WTC11 (cell line): ENCODE data around the gene GABBR2. TPM values are rescaled to one million over a fixed set of nuclear protein-coding genes. Genes with fewer than 3 reads are reported as not detected.

Experiments
- ATAC-seq: fragments of 200-7000 bp; cut with Tn5 transposase; 2 replicates; pipeline ENCODE4 v1.10.0; 2021; ENCODE audit warnings: mild to moderate bottlenecking, moderate library complexity
- CTCF ChIA-PET: fragments of 300-600 bp; sonication (Branson Sonifier 250); formaldehyde crosslinking; loops from one replicate; lab custom pipeline; 2021; ENCODE audit warnings: antibody characterized with exemption; lab: Charles Lee
- POLR2A ChIA-PET: fragments of 350-600 bp; sonication (Branson Sonifier 250); formaldehyde crosslinking; loops from one replicate; lab custom pipeline; 2021; ENCODE audit warnings: antibody characterized with exemption; lab: Charles Lee
- DNase-seq: peaks from one replicate; pipeline ENCODE4 v3.0.0; 2021; ENCODE audit warnings: low spot score
- H3K27ac Mint-ChIP-seq: 2 replicates; pipeline ENCODE4 v1.8.0; 2021; ENCODE audit warnings: mixed read lengths
- H3K27me3 Mint-ChIP-seq: 2 replicates; pipeline ENCODE4 v1.8.0; 2021; ENCODE audit warnings: low read depth, mild to moderate bottlenecking, moderate library complexity, mixed read lengths
- H3K36me3 Mint-ChIP-seq: 2 replicates; pipeline ENCODE4 v1.8.0; 2021; ENCODE audit warnings: mixed read lengths
- H3K4me1 Mint-ChIP-seq: 2 replicates; pipeline ENCODE4 v1.8.0; 2022; ENCODE audit warnings: mixed read lengths
- H3K4me3 Mint-ChIP-seq: 2 replicates; pipeline ENCODE4 v1.8.0; 2021; ENCODE audit warnings: mild to moderate bottlenecking, moderate library complexity, mixed read lengths
- H3K9me3 Mint-ChIP-seq: 2 replicates; pipeline ENCODE4 v1.8.0; 2021; ENCODE audit warnings: mixed read lengths
- EMX1 ChIP-seq: fragments of 250-450 bp; sonication (Bioruptor Pico); IDR thresholded peaks from 2 replicates; pipeline ENCODE4 v1.8.0; 2021; ENCODE audit warnings: mild to moderate bottlenecking
- GTF2I ChIP-seq: fragments of 250-450 bp; sonication (Bioruptor Pico); conservative IDR thresholded peaks from 2 replicates; pipeline ENCODE4 v1.4.0; 2021; ENCODE audit warnings: mild to moderate bottlenecking
- ZBTB21 ChIP-seq: sonication (generic); formaldehyde crosslinking; IDR thresholded peaks from 2 replicates; pipeline ENCODE4 v1.8.1; 2023; ENCODE audit warnings: mild to moderate bottlenecking, missing genetic modification reagents, borderline replicate concordance
- ZNF317 ChIP-seq: sonication (generic); formaldehyde crosslinking; IDR thresholded peaks from 2 replicates; pipeline ENCODE4 v1.8.1; 2023; ENCODE audit warnings: low read depth, mild to moderate bottlenecking, moderate library complexity, missing genetic modification reagents, borderline replicate concordance
- total RNA-seq: library from RNA; stranded (reverse); gene quantifications from 3 replicates; pipeline ENCODE4 v1.2.3, GENCODE V29; 2021
- TF ChIP-seq, protein P1 (sequence below): sonication (generic); formaldehyde crosslinking; IDR thresholded peaks from 2 replicates; pipeline ENCODE4 v1.8.1; 2023; ENCODE audit warnings: mild to moderate bottlenecking, missing genetic modification reagents, moderate library complexity
- TF ChIP-seq, protein P2 (sequence below): fragments of 250-450 bp; sonication (Bioruptor Pico); IDR thresholded peaks from 2 replicates; pipeline ENCODE4 v1.9.0; 2021; ENCODE audit warnings: mild to moderate bottlenecking
- TF ChIP-seq, protein P3 (sequence below): sonication (generic); formaldehyde crosslinking; IDR thresholded peaks from 2 replicates; pipeline ENCODE4 v1.8.1; 2022; ENCODE audit warnings: low read depth, missing genetic modification reagents, borderline replicate concordance
- TF ChIP-seq, protein P4 (sequence below): sonication (generic); formaldehyde crosslinking; IDR thresholded peaks from 2 replicates; pipeline ENCODE4 v1.8.0; 2023; ENCODE audit warnings: mild to moderate bottlenecking, missing genetic modification reagents
- TF ChIP-seq, protein P5 (sequence below): fragments of 200-600 bp; IDR thresholded peaks from 2 replicates; pipeline ENCODE4 v1.8.0; 2022; ENCODE audit warnings: antibody characterized with exemption
- TF ChIP-seq, protein P6 (sequence below): fragments of 250-450 bp; sonication (Bioruptor Pico); IDR thresholded peaks from 2 replicates; pipeline ENCODE4 v1.9.0; 2021; ENCODE audit warnings: mild to moderate bottlenecking, borderline replicate concordance

Gene GABBR2
- total RNA-seq, 1 experiment from 2014 or later = 0.92 TPM

DNA sequence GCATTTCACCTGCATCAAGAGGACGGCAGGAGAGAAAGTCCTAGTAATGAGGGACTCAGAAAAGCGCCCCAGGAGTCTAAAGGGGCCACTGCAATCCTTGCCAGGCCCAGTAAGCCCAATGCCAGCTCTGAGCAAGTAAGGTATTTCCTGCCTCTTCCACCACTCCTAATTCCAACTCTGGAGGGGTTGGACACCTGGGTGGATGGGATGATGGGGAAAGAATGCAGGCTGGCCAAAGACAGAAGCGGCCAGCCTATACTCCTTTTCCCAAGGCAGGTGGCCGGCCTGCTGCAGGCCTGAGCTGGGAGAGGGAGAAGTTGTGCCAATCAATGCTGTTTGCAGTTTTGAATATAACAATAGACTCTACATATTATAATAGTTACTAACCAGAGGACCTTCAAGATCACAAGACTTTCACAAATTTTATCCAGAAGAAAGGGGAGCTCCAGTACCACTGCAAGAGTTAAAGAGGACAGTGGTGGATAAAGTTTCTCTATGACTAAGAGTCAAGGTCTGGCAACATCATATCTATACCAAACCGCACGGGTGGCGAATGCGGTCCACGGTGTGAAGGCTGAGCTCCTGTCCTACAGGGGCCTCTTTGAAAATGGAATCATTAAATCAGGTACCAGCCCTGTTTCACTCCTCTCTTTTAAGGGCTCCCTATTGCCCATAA, 338.3 kb downstream of the GABBR2 start:
- Mint-ChIP-seq H3K27me3 (no peaks in the 10 kb centered on the region; the same call in 1 of the 2 replicates), H3K36me3 (peaks cover 8% of the 10 kb centered on the region), H3K4me3 (no peak overlapping the region), H3K4me1 (peaks cover 6% of the 10 kb centered on the region), H3K27ac (no peak overlapping the region), H3K9me3 (peaks cover 18% of the 10 kb centered on the region)
- ATAC-seq (no peak), DNase-seq (no peak)
- ChIA-PET CTCF (no interaction called here), POLR2A (no interaction called here)
- TF ChIP-seq ZNF317 (CRISPR knock-in tag) = no peak
- TF ChIP-seq, protein P1, sequence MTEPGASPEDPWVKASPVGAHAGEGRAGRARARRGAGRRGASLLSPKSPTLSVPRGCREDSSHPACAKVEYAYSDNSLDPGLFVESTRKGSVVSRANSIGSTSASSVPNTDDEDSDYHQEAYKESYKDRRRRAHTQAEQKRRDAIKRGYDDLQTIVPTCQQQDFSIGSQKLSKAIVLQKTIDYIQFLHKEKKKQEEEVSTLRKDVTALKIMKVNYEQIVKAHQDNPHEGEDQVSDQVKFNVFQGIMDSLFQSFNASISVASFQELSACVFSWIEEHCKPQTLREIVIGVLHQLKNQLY (CRISPR knock-in tag) = no peak
- TF ChIP-seq, protein P2, sequence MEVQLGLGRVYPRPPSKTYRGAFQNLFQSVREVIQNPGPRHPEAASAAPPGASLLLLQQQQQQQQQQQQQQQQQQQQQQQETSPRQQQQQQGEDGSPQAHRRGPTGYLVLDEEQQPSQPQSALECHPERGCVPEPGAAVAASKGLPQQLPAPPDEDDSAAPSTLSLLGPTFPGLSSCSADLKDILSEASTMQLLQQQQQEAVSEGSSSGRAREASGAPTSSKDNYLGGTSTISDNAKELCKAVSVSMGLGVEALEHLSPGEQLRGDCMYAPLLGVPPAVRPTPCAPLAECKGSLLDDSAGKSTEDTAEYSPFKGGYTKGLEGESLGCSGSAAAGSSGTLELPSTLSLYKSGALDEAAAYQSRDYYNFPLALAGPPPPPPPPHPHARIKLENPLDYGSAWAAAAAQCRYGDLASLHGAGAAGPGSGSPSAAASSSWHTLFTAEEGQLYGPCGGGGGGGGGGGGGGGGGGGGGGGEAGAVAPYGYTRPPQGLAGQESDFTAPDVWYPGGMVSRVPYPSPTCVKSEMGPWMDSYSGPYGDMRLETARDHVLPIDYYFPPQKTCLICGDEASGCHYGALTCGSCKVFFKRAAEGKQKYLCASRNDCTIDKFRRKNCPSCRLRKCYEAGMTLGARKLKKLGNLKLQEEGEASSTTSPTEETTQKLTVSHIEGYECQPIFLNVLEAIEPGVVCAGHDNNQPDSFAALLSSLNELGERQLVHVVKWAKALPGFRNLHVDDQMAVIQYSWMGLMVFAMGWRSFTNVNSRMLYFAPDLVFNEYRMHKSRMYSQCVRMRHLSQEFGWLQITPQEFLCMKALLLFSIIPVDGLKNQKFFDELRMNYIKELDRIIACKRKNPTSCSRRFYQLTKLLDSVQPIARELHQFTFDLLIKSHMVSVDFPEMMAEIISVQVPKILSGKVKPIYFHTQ = no peak
- no peak for TF ChIP-seq ZBTB21
- TF ChIP-seq GTF2I (CRISPR knock-in tag) = no peak
- TF ChIP-seq, protein P3, sequence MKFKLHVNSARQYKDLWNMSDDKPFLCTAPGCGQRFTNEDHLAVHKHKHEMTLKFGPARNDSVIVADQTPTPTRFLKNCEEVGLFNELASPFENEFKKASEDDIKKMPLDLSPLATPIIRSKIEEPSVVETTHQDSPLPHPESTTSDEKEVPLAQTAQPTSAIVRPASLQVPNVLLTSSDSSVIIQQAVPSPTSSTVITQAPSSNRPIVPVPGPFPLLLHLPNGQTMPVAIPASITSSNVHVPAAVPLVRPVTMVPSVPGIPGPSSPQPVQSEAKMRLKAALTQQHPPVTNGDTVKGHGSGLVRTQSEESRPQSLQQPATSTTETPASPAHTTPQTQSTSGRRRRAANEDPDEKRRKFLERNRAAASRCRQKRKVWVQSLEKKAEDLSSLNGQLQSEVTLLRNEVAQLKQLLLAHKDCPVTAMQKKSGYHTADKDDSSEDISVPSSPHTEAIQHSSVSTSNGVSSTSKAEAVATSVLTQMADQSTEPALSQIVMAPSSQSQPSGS = no peak
- TF ChIP-seq, protein P4, sequence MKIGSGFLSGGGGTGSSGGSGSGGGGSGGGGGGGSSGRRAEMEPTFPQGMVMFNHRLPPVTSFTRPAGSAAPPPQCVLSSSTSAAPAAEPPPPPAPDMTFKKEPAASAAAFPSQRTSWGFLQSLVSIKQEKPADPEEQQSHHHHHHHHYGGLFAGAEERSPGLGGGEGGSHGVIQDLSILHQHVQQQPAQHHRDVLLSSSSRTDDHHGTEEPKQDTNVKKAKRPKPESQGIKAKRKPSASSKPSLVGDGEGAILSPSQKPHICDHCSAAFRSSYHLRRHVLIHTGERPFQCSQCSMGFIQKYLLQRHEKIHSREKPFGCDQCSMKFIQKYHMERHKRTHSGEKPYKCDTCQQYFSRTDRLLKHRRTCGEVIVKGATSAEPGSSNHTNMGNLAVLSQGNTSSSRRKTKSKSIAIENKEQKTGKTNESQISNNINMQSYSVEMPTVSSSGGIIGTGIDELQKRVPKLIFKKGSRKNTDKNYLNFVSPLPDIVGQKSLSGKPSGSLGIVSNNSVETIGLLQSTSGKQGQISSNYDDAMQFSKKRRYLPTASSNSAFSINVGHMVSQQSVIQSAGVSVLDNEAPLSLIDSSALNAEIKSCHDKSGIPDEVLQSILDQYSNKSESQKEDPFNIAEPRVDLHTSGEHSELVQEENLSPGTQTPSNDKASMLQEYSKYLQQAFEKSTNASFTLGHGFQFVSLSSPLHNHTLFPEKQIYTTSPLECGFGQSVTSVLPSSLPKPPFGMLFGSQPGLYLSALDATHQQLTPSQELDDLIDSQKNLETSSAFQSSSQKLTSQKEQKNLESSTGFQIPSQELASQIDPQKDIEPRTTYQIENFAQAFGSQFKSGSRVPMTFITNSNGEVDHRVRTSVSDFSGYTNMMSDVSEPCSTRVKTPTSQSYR (CRISPR knock-in tag) = no peak
- TF ChIP-seq, protein P5, sequence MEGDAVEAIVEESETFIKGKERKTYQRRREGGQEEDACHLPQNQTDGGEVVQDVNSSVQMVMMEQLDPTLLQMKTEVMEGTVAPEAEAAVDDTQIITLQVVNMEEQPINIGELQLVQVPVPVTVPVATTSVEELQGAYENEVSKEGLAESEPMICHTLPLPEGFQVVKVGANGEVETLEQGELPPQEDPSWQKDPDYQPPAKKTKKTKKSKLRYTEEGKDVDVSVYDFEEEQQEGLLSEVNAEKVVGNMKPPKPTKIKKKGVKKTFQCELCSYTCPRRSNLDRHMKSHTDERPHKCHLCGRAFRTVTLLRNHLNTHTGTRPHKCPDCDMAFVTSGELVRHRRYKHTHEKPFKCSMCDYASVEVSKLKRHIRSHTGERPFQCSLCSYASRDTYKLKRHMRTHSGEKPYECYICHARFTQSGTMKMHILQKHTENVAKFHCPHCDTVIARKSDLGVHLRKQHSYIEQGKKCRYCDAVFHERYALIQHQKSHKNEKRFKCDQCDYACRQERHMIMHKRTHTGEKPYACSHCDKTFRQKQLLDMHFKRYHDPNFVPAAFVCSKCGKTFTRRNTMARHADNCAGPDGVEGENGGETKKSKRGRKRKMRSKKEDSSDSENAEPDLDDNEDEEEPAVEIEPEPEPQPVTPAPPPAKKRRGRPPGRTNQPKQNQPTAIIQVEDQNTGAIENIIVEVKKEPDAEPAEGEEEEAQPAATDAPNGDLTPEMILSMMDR = no peak
- no peak for TF ChIP-seq EMX1
- TF ChIP-seq, protein P6, sequence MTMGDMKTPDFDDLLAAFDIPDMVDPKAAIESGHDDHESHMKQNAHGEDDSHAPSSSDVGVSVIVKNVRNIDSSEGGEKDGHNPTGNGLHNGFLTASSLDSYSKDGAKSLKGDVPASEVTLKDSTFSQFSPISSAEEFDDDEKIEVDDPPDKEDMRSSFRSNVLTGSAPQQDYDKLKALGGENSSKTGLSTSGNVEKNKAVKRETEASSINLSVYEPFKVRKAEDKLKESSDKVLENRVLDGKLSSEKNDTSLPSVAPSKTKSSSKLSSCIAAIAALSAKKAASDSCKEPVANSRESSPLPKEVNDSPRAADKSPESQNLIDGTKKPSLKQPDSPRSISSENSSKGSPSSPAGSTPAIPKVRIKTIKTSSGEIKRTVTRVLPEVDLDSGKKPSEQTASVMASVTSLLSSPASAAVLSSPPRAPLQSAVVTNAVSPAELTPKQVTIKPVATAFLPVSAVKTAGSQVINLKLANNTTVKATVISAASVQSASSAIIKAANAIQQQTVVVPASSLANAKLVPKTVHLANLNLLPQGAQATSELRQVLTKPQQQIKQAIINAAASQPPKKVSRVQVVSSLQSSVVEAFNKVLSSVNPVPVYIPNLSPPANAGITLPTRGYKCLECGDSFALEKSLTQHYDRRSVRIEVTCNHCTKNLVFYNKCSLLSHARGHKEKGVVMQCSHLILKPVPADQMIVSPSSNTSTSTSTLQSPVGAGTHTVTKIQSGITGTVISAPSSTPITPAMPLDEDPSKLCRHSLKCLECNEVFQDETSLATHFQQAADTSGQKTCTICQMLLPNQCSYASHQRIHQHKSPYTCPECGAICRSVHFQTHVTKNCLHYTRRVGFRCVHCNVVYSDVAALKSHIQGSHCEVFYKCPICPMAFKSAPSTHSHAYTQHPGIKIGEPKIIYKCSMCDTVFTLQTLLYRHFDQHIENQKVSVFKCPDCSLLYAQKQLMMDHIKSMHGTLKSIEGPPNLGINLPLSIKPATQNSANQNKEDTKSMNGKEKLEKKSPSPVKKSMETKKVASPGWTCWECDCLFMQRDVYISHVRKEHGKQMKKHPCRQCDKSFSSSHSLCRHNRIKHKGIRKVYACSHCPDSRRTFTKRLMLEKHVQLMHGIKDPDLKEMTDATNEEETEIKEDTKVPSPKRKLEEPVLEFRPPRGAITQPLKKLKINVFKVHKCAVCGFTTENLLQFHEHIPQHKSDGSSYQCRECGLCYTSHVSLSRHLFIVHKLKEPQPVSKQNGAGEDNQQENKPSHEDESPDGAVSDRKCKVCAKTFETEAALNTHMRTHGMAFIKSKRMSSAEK = no peak
